ENCODE data around the gene DAB2IP. TPM values are rescaled to one million over a fixed set of nuclear protein-coding genes. Genes with fewer than 3 reads are reported as not detected.

Gene DAB2IP
- total RNA-seq, 1 donor from 2014 or later, result 0.75 TPM

DNA sequence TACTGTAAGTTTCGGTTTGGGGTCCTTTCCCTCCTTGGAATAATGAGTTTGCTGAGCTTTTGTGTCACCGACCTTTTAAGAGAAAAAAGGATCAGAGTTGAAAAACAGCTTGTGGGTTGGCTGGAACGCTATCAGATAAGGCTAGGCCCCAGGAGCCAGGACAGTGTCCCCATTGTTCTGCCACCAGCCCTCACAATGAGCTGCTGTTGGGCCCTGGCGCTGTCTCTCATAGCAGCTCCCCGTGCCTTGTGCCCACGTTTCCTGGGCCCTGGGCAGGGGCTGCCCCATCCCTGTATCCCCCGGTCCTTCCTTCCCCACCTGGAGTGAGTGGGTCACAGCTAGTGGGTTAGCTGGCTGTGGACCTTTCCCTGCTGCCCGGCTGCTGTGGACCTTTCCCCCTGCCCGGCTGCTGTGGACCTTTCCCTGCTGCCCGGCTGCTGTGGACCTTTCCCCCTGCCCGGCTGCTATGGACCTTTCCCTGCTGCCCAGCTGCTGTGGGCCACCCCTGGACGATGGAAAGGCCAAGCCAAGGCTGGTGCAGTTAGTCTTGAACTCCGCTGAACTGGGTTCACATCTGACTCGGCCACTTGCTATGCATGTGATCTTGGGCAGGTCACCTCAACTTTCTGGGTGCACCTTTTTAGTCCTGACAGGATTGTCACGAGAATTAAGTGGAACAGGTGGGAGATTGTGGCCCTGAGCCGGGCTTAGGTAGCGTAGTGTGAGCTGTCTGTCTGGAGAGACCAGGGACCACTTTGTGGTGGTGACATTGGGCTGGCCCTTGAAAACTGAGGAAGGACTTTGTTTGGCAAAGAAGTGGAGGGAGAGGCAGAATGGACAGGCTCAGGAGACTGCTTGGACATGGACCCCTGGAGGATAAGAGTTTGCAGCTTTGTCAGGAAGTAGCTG, 99.5 kb downstream of the DAB2IP start:
- no peak for DNase-seq
- Mint-ChIP-seq H3K9me3 (no peaks in the 10 kb centered on the region), H3K27ac (no peak overlapping the region), H3K36me3 (ENCODE audit: low read depth) (no peaks in the 10 kb centered on the region), H3K4me1 (peaks cover 2% of the 10 kb centered on the region), H3K27me3 (no peaks in the 10 kb centered on the region), H3K4me3 (no peak overlapping the region)
- ChIA-PET CTCF (no interaction called here), POLR2A (interaction anchor here (0.5 kb wide), 1 partner anchor 165 kb away, joined by 3 read pairs; no protein-coding TSS in a partner anchor)
- TF ChIP-seq, protein P1, sequence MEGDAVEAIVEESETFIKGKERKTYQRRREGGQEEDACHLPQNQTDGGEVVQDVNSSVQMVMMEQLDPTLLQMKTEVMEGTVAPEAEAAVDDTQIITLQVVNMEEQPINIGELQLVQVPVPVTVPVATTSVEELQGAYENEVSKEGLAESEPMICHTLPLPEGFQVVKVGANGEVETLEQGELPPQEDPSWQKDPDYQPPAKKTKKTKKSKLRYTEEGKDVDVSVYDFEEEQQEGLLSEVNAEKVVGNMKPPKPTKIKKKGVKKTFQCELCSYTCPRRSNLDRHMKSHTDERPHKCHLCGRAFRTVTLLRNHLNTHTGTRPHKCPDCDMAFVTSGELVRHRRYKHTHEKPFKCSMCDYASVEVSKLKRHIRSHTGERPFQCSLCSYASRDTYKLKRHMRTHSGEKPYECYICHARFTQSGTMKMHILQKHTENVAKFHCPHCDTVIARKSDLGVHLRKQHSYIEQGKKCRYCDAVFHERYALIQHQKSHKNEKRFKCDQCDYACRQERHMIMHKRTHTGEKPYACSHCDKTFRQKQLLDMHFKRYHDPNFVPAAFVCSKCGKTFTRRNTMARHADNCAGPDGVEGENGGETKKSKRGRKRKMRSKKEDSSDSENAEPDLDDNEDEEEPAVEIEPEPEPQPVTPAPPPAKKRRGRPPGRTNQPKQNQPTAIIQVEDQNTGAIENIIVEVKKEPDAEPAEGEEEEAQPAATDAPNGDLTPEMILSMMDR (IDR thresholded peaks at IDR 0.05), result no peak
- intact Hi-C loops (cut with micrococcal nuclease), result no loop called here
- no peak for ATAC-seq (ENCODE audit: low read depth)

DNA sequence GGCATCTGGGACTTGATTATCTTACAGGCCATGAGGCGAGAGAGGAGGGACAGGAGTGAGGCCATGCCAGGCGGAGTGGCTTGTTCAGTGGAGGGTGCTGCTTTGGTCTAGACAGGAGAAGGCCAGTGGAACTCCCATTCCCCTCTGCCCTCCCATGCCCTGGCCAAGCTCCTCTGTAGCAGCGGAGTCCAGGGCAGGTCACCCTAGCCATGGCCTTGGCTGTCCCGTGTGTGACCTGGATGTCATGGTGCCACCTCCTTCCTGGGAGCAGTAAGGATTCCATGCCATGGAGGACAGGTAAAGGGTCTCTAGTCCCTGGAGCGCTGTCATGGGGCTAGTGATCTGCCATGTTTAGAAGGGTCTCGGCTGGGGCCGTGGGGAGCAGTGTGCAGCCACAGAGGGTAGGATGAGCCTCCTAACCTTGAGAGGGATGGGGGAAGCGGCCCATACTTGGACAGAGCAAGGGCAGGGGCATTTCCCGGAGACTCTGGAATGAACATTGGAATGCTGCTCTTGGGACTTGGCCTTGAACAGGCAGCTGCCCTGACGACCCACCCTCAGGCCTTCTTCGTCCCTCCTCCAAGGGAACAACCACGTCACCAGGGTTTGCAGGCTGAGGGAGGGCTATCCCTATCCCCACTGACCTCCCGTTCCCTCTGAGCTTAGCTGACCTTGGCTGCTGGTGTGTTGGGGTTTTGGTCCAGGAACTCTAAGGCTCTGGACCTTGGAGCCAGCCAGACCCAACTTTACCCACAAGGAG, 100.4 kb downstream of the DAB2IP start:
- H3K4me3 Mint-ChIP-seq, result no peak overlapping the region
- no peaks in the 10 kb centered on the region for H3K4me1 Mint-ChIP-seq
- H3K9me3 Mint-ChIP-seq, result no peaks in the 10 kb centered on the region
- CTCF ChIA-PET, result no interaction called here
- DNase-seq, result no peak
- no peak overlapping the region for H3K27ac Mint-ChIP-seq
- intact Hi-C loops (cut with micrococcal nuclease), result no loop called here
- TF ChIP-seq, protein P1 (IDR thresholded peaks at IDR 0.05), result no peak
- ATAC-seq (ENCODE audit: low read depth), result no peak
- no peaks in the 10 kb centered on the region for H3K27me3 Mint-ChIP-seq
- no peaks in the 10 kb centered on the region for H3K36me3 Mint-ChIP-seq (ENCODE audit: low read depth)
- POLR2A ChIA-PET, result no interaction called here

DNA sequence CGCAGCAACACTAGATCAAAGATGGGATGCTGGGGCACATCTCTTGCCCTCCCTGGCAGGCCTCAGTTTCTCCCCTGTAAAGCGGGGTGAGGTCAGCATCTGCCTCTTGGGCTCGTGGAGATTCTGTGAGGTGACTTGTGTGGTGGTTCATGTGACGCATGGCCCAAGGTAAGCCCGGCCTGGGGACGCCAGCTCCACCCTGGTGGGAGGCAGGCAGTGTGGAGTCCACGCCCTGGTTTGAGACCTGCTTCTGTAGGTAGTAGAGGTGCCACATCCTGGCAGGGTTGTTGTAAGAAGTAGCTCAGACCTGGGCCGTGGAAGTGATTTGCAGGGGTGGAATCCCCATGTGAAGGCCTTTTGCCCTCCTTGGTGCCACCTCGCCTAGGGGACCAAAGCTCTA, 101.5 kb downstream of the DAB2IP start:
- Mint-ChIP-seq H3K4me1 (no peaks in the 10 kb centered on the region), H3K4me3 (no peak overlapping the region), H3K36me3 (ENCODE audit: low read depth) (no peaks in the 10 kb centered on the region), H3K27me3 (no peaks in the 10 kb centered on the region), H3K9me3 (no peaks in the 10 kb centered on the region), H3K27ac (no peak overlapping the region)
- ATAC-seq (ENCODE audit: low read depth) (no peak), DNase-seq (no peak)
- intact Hi-C loops (cut with micrococcal nuclease), result no loop called here
- ChIA-PET CTCF (no interaction called here), POLR2A (no interaction called here)
- TF ChIP-seq, protein P1 (IDR thresholded peaks at IDR 0.05), result no peak

DNA sequence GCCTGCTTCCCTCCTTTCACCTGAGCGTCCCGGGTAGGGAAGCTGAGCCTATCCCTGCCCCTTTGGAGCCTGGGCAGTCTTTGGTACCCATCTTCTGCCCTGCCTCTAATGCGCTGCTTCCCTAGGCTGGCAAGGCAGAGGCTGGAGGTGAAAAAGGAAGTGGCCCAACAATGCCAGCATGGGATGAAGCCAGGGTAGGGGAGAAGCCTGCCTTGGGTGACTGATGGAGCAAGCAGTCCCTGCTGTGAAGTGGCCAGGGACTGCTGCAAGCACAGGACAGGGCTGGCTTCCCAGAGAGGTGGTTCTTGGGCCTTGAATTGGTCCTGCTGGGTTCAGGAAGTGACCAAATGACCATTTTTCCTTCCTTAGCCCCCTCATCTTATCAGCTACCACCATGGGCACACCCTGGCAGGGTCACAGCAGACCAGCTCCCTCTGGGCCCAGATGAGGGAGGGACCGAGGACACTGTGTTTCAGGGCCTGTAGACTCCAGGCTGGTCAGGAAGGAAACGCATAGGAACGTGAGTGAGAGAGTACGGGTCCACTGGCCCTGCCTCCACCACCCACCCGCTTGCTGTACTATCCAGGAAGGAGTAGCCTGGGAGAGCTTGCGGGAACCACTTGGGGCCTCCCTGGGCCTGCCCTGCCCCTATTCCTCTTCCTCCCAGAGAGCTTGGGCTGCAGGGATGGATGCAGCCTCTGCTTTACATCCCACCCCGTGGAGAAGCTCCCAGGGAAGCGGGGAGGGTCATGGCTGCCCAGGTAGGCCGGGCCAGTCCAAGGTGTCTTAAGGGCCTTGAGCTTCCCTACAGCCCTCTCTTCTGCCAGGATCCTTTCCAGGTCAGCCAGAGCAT, 102.6 kb downstream of the DAB2IP start:
- H3K4me3 Mint-ChIP-seq, result no peak overlapping the region
- intact Hi-C loops (cut with micrococcal nuclease), result no loop called here
- no peaks in the 10 kb centered on the region for H3K36me3 Mint-ChIP-seq (ENCODE audit: low read depth)
- TF ChIP-seq, protein P1 (IDR thresholded peaks at IDR 0.05), result no peak
- ChIA-PET CTCF (no interaction called here), POLR2A (no interaction called here)
- no peak for DNase-seq
- no peak for ATAC-seq (ENCODE audit: low read depth)
- H3K27ac Mint-ChIP-seq, result no peak overlapping the region
- H3K4me1 Mint-ChIP-seq, result no peaks in the 10 kb centered on the region
- H3K9me3 Mint-ChIP-seq, result no peaks in the 10 kb centered on the region
- H3K27me3 Mint-ChIP-seq, result no peaks in the 10 kb centered on the region
